ENCODE results near the gene SHMT2.

SHMT2 gene

DNA sequence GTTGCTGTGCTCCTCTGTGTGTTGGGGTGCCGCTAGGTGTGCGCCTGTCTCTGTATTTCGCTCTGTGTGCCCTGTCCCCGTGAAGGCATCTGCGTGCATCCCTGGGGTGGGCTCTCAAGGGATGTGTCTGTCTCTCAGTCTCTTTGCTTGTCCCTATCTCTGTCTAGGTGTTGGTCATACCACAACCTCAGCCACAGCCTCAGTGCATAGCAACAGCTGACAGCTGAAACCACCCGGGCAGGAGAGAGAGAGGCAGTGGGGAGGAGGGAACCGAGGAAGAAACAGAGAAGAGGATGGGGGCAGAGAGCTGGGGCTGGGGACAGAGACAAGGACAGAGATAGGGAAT is 13.9 kb upstream of the SHMT2 start:
- no peak for DNase-seq

- no peak for DNase-seq
Measured at GRCh38 chr12:57216014-57216911, 13.2 kb upstream of the SHMT2 start, which contains the start of gene NXPH4. TSS of gene NXPH4 (plus strand) at chr12:57216794. CDS start at chr12:57216970, 176 bp downstream.

DNA sequence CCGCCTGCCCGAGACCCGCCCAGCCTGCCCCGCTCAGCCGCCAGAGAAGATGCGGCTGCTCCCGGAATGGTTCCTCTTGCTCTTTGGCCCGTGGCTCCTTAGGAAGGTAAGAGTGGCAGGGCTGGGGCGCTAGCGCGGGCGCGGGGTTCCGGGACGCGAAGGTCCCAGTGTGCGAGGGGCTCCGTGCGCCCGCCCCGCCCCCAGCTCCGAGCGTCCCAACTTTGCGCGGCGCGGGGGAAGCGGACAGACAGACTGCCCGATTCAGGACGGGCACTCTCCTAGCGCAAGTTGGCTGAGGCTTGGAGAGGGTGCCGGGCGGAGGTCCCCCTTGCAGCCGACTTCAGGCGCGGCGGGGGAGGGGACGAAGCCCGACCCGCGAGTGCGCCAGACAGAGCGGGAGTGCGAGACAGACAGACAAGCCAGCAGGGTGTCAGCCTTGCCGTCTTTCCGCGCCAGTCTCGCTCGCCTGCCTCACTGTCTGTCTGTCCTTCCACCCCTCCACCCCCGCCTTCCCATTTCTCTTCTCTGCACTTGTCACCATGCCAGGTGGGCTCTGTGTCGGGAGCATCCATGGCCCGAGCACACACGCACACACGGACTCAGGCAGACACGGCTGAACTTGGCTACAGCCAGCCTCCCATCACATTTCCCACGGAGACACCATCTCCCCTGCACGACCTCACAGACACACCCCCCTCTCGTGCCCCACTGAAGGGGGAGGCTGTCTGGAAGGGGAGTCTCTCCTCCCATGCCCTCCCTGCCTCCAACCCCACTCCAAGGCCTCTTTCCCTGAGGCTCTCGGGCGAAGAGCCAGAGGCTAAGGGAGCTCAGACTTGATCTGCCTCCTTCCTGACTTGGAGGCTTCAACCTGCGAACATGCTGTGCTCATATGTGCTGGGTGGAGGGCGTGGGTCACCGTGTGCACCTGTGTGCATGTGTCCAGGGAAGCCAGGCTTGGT is 12.3 kb upstream of the SHMT2 start:
- no peak for DNase-seq

GRCh38 chr12:57218030-57218853 is 11.3 kb upstream of the SHMT2 start:
- no peak for DNase-seq

GRCh38 chr12:57219205-57219992 is 10.1 kb upstream of the SHMT2 start:
- DNase-seq = no peak

DNA sequence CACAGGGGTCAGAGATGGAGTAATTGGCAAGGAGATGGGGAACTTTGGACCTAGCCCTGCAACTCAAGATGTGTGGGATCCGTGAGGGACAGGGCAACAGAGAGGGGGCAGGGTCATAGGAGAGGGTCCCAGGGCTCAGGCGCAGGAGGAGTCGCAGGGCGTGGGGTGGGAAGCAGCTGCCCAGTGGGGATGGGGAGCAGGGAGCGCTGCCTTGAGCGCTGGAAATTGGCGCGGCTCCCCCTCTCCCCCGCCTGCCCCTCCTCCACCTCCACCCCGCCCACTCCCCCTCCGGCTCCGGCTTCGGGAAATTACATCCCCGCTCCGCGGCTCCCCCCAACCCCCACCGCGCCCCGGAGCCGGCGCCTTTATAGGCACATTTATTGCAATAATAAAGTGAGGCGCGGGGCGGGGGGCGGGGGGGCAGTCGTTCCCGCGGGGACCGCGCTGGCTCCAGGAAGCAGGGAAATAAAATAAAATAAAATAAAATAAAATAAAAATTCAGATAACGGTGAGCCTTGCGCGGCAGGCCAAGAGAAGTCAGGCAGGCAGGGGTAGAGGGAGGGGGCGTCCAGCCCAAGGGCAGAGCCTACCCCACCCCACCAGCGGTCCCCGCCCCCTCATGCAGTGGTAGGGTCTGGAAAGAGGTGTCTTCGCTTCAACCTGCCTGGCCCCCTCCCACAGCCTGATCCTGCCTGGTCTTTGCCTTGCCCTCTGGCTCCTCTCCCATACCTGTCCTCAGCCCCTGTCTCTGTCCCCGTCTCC is 9.3 kb upstream of the SHMT2 start:
- DNase-seq = no peak

DNA sequence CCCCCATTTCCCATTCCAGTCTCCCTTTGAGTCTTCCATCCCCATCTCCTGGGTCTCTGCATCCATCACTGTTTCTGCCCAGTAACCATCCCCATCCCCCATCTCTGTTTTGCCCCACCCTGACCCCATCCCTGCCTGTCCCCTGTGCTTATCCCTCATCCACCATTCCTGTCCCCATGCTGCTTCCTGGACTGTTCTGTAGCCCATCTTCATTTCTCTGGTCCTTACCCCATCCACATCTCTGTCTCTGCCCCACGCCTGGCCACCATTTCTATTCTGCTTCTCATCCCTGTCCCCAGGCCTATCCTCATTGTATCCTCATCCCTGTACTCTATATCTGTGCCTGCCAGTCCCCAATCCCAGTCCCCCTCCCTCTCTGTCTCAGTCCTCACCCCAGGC is 8.7 kb upstream of the SHMT2 start:
- no peak for DNase-seq

- no peak for DNase-seq
Measured at GRCh38 chr12:57221169-57221917, 8.2 kb upstream of the SHMT2 start.

DNA sequence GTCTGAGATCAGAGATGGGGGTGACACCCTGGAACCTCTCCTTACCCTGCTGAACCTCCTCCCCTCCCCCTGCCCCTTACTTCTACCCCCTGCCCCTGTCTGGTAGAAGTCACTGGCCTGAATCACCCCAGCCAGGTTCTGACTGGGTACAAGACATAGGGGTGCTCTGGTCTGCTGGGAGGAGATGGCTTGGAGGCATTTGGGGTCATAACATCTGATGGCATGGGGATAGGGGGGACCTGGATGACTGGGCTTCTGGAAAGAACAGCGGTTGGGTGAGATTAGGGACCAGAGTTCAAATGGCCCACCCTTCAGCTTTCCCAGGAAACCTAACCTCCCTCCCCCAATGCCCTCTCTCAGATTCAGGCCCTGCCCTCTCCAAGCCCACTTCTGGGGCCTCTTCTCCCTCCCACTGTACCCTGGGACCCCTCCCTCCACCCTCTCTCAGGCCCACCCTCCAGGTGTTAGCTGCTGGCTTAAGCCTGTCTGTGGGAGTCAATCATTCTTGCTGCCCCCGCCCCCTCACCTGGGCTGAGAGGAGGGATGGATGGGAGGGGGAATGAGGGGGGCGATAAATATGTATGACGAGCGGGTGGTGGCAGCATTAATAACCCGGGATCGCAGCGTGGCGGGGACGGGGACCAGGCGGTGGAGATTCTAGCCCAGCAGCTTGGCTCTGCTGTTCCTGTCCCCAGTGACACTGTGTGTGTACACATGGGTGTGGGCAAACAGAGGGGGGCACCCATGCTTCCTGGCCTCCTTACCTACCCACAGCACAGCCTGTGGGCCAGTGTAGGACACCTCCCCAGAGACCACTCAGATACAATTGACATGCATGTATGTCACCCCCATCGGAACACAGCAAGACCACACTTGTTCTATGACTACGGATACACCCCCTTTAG is 7.0 kb upstream of the SHMT2 start:
- no peak for DNase-seq

GRCh38 chr12:57223191-57224165 is 6.0 kb upstream of the SHMT2 start:
- DNase-seq = no peak

GRCh38 chr12:57224278-57224972 is 5.1 kb upstream of the SHMT2 start:
- DNase-seq = no peak

- peak; percentile 13 for DNase-seq
Measured at GRCh38 chr12:57224973-57225679, 4.4 kb upstream of the SHMT2 start.

DNA sequence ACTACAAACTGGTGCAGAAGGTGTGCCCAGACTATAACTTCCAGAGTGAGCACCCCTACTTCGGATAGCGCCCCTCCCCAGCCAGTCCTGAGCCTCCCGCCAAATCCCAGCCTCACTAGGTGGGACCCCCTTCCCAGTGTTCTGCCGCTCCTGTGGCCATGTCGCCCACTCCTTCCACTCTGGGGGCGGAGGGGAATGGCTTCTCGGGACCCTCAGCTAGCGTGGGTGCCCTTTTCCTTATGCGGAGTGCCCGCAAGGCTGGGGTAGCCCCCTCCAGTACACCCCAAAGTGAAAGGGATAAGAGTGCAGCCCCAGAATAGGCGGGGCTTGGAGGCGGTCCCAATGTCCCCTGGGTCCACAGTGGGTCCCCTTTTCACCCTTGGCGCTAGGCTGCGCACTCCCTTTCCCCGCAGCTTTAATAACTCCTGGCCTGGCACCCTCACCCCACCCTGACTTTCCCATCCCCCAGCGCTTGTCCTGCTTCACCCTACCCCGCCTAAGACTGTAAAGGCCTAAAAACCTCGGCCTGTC is 3.8 kb upstream of the SHMT2 start:
- DNase-seq = no peak

DNA sequence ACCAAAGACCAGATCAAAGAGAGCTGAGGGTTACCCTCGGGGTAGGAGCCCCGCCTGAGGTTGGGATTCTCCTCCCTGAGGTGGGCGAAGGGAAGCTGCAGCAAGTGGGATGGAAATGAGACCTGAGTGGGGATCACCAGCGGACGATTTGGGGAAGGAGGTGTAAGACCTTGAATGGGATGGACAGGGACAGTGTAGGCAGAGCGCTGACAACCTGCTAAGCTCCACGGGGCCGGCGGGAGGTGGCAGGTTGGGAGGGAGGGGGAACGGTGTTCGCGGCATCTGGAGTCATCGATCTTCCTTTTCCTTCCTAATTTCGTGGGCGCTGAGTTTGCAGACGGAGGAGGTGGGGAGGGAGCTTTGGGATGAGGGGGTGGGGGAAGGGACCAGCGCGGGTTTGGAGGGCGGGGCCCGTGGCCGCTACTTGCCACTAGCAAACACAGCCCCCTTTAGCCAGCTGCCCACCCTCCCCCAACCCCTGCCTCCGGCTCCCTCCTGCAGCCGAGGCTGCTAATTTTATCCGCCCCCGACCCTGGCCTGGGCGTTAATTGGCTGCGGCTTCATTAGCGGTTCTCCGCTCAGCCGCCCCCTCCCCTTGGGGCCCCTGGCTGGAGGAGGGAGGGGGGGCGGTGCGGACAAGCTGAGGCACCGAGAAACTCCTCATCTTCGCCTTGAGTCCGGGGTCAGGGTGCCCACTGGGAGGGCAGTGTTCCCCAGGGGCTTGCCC is 2.8 kb upstream of the SHMT2 start:
- no peak for DNase-seq

DNA sequence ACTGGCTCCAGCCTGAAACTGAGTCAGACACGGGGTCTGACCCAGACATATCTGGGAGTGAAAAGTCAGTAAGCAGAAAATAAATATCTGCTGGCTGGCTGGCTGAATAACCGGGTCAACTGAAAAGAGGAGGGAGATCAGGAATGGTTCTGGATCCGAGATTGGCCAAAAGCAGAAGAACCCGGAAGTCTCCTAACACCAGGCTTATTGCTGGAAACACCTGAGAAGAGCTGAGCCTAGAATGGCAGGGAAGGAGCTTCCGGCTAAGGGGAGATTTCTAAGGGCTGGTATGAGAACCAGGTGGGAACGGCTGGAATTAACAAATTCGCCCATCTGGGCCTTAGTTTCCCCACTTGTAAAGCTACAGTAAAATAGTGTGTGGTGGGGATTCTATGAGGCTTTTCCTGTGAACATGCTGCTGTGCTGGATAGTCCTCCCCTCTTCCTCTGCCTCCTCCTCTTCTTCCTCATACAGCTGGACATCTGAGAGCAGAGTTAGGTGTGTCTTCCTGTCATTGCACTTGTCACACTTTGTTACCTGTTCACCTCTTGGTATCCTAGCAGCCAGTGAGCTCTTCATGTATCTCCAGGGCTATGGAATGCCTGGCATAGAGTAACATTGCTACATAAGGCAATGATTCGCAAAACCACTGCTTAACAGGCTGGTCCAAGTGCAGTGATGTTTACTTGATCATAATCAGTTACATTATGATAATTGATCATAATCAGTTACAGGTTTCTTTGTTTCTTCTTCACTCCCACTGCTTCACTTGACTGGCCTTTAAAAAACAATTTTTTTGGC is 2.0 kb upstream of the SHMT2 start:
- DNase-seq = peak; percentile 57
